Astrocyte of the cerebellum (primary cell): ENCODE results near the gene S100B.
"Not testable (repeated sequence)": the region's sequence is repeated elsewhere in the genome, so short reads cannot be mapped to it uniquely, and the experiment has no call there.

Experiments
- DNase-seq: peaks from one replicate; pipeline ENCODE4 v3.0.0-alpha.2; 2011; ENCODE audit warnings: low read depth
- H3K4me3 ChIP-seq: 2 replicates; pipeline ENCODE4 v1.5.1; 2011; ENCODE audit warnings: mild to moderate bottlenecking, low read depth, low read length, moderate library complexity
- in situ Hi-C: cut with HindIII; loops from 2 replicates; pipeline ENCODE4 v1.10.0; 2017; ENCODE audit warnings: low sequenced_read_pairs
- TF ChIP-seq, protein P1 (sequence below): IDR thresholded peaks from 2 replicates; pipeline ENCODE4 v1.5.1; 2012; ENCODE audit warnings: low read length, low read depth, moderate library complexity, mild to moderate bottlenecking; ENCODE audit errors: missing control alignments

S100B gene

DNA sequence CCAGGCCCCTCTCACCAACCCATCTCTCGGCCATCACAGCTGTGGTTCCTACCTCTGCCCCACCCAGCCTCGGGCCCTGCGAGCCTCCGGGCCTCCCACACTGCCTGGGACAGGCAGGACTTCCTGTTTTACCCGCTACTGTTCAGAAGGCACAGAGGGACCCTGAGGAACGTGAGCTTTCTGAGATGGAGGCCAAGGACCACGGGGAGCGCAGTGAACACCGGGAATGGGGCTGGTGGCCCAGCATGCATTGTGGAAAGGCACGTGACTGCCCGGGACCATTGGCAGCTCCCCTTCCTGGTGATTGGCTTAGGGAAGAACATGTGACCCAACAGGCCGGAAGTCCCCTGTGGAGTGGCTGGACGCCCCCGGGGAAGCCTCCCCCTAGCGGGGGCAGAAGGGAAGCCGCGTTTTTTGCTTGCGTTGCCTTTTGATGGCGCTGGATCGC, 7.0 kb downstream of the S100B start:
- DNase-seq, result no peak
- H3K4me3 ChIP-seq, result no peak overlapping the region
- TF ChIP-seq, protein P1, sequence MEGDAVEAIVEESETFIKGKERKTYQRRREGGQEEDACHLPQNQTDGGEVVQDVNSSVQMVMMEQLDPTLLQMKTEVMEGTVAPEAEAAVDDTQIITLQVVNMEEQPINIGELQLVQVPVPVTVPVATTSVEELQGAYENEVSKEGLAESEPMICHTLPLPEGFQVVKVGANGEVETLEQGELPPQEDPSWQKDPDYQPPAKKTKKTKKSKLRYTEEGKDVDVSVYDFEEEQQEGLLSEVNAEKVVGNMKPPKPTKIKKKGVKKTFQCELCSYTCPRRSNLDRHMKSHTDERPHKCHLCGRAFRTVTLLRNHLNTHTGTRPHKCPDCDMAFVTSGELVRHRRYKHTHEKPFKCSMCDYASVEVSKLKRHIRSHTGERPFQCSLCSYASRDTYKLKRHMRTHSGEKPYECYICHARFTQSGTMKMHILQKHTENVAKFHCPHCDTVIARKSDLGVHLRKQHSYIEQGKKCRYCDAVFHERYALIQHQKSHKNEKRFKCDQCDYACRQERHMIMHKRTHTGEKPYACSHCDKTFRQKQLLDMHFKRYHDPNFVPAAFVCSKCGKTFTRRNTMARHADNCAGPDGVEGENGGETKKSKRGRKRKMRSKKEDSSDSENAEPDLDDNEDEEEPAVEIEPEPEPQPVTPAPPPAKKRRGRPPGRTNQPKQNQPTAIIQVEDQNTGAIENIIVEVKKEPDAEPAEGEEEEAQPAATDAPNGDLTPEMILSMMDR, result no peak
- in situ Hi-C loops, result no loop called here

DNA sequence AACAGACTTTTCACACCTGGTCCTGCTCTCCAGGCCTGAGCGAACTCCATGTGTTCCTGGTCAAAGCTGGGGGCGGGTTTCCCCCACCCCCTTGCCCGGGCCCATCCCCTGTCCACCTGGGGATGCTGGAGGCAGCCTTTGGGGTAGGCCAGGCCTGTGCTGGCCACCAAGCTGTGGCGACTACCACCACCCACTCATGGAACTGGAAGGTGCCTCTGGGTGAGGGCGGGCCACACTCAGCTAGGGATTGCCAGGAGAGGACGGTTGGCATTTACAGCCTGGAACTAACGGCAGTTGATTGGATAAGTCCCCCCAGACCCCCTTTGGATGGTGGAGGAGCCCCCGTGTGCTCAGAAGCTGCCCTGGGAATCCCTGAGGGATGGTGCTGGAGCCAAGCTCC, 7.9 kb downstream of the S100B start:
- TF ChIP-seq, protein P1, result no peak
- in situ Hi-C loops, result no loop called here
- no peak for DNase-seq

DNA sequence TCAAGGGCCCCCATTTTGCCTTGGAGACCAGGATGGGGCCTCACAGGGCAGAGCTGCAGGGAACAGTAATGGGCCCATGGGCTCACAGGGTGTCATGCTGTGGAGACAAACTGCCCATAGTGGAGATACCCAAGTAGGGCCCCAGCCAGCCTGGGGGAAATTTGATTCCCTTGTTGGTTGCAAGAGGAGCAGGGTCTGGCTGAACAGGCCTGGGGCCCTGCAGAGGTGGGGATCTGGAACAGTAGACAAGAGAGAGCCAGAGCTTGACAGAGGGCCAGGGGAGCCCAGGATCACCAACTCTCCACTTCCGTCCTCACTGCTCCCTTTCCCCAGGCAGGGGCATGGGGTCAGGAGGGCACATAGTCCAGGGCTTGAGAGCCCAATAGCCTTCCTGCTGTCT, 8.7 kb downstream of the S100B start:
- TF ChIP-seq, protein P1, result no peak
- in situ Hi-C loops, result no loop called here
- no peak for DNase-seq

More for the DNA sequence above, 7.9 kb downstream of the S100B start:
- no peak overlapping the region for H3K4me3 ChIP-seq

GRCh38 chr21:46594276-46594675, 10.6 kb downstream of the S100B start:
- DNase-seq, result no peak
- in situ Hi-C loops, result no loop called here
- TF ChIP-seq, protein P1, result no peak
- H3K4me3 ChIP-seq, result no peak overlapping the region

More for the DNA sequence above, 8.7 kb downstream of the S100B start:
- H3K4me3 ChIP-seq, result no peak overlapping the region

GRCh38 chr21:46585191-46585953, 19.5 kb downstream of the S100B start:
- H3K4me3 ChIP-seq, result no peak overlapping the region
- TF ChIP-seq, protein P1, result no peak
- DNase-seq, result no peak
- in situ Hi-C loops, result no loop called here

GRCh38 chr21:46581780-46582307, 23.0 kb downstream of the S100B start:
- no peak overlapping the region for H3K4me3 ChIP-seq
- in situ Hi-C loops, result no loop called here
- TF ChIP-seq, protein P1, result no peak
- no peak for DNase-seq

DNA sequence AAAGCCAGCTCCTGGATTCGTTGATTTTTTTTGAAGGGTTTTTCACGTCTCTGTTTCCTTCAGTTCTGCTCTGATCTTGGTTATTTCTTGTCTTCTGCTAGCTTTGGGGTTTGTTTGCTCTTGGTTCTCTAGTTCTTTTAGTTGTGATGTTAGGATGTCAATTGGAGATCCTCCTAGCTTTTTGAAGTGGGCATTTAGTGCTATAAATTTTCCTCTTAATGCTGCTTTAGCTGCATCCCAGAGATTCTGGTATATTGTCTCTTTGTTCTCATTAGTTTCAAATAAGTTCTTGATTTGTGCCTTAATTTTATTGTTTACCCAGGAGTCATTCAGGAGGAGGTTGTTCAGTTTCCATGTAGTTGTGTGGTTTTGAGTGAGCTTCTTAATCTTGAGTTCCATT, 25.5 kb downstream of the S100B start:
- DNase-seq, H3K4me3 ChIP-seq, in situ Hi-C loops: not testable (repeated sequence)

- DNase-seq, H3K4me3 ChIP-seq, in situ Hi-C loops: not testable (repeated sequence)
These were observed 27.1 kb downstream of the S100B start for GRCh38 chr21:46577786-46578185.
